HuH-7 (cell line): ENCODE results near the gene VWA8.

ENCODE experiments used
- DNase-seq: peaks from one replicate; pipeline ENCODE4 v3.0.0; 2011; ENCODE audit warnings: low spot score

Gene VWA8

GRCh38 chr13:41960637-41961465, at the start of gene VWA8:
VWA8 (minus strand) TSS chr13:41961109; CDS start chr13:41961015, 94 bp downstream.
- peak; percentile 58 for DNase-seq

- DNase-seq: no peak
Measured at GRCh38 chr13:42009057-42009456, 48.1 kb upstream of the VWA8 start.

GRCh38 chr13:42007844-42008243, 46.9 kb upstream of the VWA8 start:
- no peak for DNase-seq

- DNase-seq: no peak
Measured at GRCh38 chr13:42002066-42002465, 41.2 kb upstream of the VWA8 start.

DNA sequence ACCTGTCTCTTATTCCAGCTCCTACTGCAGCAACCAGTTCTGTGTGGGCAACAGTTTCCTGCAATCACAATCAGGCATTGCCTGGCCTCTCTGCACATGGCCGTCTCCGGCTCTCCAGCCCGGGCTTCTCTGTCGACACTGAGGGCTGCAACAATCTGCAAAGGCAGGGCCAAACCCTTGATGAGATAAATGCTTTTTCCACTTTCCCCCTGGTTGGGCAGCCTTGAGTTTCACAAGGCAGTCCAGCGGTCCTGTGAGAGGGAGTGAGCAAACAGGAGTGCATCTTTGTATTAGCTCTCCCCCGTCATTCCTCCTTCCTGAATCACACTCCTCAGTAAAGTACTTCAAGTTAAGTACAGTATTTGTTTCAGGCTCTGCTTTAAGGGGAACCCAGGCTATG, 40.7 kb upstream of the VWA8 start:
- no peak for DNase-seq

DNA sequence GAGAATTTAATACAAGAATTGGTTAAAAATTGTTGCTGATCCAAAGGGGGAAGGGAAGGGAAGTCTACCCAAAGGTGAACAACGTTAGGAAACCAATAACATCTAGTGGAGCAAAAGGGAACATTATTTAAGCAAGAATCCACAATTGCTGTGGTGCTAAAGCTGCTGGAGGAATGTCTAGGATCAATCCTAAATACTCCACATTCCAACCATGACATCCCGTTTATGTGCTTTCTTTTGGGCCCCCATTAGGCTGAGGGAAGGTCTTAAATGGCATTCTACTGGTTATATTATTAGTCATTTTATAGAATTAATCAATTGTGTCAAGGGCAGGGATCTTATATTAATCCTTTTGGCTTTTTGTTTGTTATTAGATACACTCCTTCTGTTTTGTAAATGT, 39.9 kb upstream of the VWA8 start:
- no peak for DNase-seq

DNA sequence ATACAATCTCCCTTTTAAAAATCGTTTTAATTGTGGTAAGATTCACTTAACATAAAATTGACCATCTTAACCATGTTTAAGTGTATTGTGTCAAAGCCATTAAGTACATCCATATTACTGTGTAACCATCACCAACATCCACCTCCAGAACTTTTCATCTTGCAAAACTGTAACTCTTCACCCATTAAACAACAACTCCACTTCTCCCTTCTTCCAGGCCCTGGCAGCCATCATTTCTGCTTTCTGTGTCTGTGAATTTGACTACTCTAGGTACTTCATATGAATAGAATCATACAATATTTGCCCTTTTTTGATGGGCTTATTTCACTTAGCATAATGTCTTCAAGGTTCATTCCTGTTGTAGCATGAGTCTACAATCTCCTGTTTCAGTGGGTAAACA, 36.5 kb upstream of the VWA8 start:
- DNase-seq: no peak

GRCh38 chr13:41995946-41996345, 35.0 kb upstream of the VWA8 start:
- no peak for DNase-seq

DNA sequence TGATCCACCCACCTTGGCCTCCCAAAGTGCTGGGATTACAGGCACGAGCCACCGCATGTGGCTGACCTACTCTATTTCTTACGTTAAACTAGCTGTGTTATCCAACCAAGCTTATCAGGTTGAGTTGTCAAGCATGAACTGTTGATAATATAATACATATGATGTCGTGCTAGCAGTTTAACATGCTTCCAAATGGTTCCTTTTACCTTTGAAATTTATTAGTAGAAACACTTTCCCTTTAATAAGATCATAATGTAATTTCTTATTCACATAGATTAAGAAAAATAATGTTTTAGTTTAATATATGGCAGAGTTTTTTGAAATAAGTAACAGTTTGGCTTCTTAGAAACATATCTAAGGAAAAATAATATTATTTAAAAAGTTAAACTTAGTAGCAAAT, 34.4 kb upstream of the VWA8 start:
- DNase-seq: no peak

DNA sequence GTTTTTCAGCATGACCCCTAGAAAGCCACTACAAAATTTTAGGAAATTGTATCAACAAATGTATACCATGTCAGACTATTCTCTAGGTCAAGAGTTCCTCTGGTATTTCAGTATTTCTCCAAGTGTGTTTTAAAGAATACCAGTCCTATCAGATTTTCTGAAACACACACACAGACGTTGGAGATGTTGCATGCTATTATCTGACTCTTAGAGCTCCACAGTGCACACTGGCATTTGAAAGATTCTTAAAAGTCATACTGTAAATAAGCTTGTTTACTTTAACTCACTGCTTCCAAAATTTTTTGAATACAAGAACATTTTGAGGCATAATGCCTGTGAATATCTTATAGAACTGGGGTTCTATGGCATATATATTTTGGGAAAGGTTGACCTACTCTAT, 33.8 kb upstream of the VWA8 start:
- DNase-seq: no peak

DNA sequence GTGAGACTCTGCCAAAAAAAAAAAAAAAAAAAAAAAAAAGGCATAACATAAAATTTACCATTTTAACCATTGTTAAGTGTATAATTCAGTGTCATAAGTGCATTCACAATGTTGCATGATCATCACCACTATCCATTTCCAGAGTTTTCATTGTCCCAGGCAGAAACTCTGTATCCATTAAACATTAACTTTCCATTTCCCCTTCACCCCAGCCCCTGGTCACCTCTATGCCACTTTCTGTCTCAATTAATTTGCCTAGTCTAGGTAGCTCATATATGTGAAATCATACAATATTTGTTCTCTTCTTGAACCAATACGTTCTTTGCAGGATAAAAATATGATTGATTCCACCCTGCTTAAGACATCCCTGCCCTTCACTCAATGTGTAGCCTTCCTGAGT, 31.0 kb upstream of the VWA8 start:
- no peak for DNase-seq

DNA sequence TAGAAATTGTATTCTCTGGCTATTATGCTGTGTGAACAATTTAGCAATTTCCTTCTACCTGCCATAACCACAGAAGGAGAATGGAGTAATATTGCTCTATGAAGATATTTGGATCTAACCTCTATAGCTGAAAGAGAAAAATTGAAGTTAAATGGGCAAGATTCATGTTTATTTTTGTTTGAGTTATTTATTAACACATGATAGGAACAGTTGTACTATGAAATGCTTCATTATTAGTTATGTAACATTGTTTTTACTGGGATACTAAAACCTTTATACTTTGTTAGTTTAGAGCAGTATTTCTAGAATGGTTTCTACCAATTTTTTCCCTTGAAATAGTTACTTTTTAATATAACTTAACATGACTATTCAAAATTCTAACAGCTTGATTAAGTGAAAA, 27.3 kb upstream of the VWA8 start:
- DNase-seq: no peak

GRCh38 chr13:41985788-41986508, 25.0 kb upstream of the VWA8 start:
- no peak for DNase-seq

DNA sequence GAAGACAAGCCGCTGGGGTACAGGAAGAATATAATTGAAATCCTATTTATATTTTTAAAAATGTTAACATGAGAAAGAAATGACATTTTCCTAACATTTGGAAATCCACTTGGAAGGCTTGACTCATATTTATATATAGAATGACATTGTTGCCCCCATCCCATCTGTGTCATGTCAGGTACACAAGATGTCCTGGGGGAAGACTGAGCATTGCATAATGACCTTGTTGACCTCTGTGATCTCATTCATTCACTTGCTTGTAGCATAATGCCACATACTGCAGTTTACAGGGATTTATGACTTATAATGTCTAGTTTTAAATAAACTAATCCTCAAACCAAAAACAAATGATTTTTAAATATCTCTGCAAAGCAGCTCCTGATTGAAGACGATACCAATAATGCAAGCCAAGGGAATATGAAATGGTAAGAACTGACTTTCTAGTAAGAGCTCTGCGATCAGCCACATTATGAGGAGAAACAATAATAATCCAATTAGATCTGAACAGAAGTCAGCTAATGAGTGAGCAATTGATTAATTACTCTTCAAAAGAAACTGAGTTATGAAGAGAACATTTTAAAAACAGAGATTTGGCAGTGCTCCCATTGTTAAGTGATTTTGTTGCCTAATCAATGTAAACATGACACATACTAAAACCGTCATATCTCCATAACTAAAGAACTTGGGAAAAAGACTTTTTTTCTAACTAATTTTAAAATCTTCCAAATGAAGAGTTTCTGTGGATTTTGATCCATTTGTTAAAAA, 21.2 kb upstream of the VWA8 start:
- DNase-seq: no peak

DNA sequence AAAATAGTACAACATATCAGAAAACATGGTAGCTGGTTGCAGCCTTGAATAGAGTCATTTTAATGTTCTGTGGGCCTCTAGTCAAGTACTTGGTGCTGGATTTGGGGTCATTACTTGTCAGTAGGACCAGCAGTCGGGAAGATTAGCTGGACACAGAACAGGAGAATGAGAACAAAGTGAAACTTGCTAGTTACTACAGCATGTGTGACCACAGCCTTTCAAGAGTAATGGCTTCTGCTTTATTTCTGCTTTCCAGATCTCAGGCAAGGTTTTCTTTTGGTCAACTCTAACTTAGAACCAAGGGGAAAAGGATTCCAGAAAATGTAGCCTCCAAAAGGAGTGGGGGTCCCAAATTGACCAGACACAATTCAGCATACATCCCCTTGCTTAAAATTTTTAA, 17.1 kb upstream of the VWA8 start:
- DNase-seq: no peak

DNA sequence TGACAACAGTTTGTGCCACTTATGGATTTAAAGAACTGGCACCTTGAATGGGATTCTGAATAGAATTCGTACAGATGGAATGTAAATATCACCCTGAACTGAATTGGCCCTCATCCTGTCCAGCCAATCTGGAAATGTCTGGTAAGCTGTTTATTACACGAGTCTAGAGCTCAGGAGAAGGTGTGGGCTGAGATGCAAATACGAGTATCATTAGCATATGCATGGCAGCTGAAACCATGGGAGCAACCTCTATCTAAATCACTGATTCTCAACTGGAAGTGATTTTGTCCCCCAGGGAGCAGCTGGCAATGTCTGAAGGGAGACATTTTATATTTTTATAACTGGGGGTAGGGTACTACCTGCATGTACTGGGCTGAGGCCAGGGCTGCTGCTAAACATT, 15.6 kb upstream of the VWA8 start:
- DNase-seq: no peak

DNA sequence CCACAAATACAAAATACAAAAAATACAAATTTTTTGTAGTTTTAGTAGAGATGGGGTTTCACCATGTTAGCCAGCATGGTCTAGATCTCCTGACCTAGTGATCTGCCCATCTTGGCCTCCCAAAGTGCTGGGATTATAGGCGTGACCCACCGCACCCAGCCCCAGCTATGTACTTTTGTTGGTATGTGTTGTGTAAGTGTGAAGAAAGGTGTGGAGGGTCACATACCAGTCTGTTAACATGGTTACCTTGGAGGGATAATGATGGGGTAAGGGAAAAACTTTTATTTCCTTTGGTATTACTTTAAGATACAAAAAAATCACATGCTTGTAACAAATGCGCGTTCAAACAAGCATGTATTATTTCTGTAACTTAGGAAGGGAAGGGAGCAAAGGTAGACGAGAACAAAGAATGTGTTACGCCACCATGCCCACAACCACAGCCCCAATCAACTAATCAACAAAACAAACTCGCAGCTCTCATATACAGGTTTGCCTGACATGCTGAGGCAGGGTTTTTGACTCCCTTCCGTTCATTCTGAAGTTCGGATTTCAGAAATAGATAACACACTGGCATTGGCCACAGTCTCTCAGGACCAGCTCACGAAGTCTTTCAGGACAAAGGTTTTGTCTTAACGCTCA, 13.5 kb upstream of the VWA8 start:
- DNase-seq: peak; percentile 47

GRCh38 chr13:41973247-41973741, 12.4 kb upstream of the VWA8 start:
- DNase-seq: no peak

DNA sequence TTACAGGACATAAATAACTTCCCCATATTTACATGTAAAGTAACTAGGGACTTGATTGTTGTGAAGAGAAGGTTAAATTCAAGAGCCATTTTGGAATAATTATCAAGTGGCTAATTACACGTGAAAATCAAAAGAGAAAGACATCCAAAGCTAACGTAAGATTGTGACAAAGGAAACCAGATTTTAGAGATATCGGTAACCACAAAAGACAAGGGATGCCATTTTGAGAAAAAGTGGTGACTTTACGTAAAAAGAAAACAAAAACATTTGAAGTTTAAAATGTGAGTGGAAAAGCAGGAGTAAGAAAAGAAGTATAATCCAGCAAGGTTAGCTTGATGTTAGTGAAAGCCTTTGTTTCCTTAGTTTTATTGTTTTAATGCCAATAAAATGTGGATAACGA, 10.9 kb upstream of the VWA8 start:
- DNase-seq: no peak

DNA sequence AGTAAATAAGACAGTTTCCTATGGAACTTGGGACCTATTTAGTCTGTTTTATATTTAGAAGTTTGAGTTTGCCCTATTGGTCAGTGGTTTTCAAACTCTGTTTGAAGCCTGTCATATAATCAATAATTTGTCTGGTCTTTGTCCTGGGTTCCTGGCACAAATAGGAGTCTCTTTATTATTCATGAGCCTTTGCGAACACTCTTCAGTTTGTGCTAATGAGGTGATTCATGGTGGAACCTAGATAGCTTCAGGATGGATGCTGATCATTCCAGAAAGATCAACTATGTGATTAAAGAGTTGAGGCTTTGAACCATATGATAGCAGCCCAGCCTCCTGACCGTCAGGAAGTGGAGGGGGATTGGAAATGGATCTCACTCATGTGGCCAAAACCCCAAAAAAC, 10.0 kb upstream of the VWA8 start:
- DNase-seq: no peak

DNA sequence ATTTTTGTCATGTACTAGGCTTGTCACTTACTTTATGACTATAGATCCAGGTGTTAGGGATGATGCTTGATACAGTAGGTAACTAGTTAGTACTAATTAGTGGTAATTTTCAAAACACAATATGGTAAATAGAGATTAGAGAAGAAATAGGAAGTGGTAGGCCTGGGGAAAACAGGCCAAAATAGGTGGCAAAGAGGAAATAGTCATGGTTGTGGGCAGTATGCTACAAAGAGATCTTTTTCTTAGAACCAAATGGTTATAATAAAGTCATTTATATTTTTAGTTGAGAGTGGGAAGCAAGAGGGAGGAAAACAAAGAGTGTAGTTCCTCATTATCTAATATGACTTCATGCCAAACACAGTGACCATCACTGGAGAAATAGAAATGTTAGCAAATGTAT, 9.1 kb upstream of the VWA8 start:
- DNase-seq: no peak

- no peak for DNase-seq
Measured at GRCh38 chr13:41969072-41969471, 8.2 kb upstream of the VWA8 start.
